H7 (cell line): ENCODE measurements around the gene YARS1. TPM values are rescaled to one million over a fixed set of nuclear protein-coding genes. Genes with fewer than 3 reads are reported as not detected.

ENCODE experiments used
- DNase-seq: peaks from one replicate; pipeline ENCODE4 v3.0.0; 2012
- H3K27me3 ChIP-seq: 2 replicates; pipeline ENCODE4 v1.6.0; 2011; ENCODE audit warnings: mild to moderate bottlenecking, low read length; ENCODE audit not compliant: control insufficient read depth, insufficient read depth
- H3K36me3 ChIP-seq: replicated peaks from 2 replicates; pipeline ENCODE4 v1.5.1; 2011; ENCODE audit warnings: low read length; ENCODE audit not compliant: control insufficient read depth, insufficient read depth
- H3K4me3 ChIP-seq: 2 replicates; pipeline ENCODE4 v1.5.1; 2011; ENCODE audit warnings: low read depth, mild to moderate bottlenecking, control low read depth, low read length, moderate library complexity; ENCODE audit not compliant: insufficient read depth
- total RNA-seq: library from RNA; depleted of rRNA; stranded (reverse); fragments of >200 nt; shearing (Covaris generic); gene quantifications from 2 replicates; pipeline ENCODE4 v1.2.3, GENCODE V29; 2014; rRNA removed

Gene YARS1
- total RNA-seq, 1 experiment from 2014 or later: 260 TPM

DNA sequence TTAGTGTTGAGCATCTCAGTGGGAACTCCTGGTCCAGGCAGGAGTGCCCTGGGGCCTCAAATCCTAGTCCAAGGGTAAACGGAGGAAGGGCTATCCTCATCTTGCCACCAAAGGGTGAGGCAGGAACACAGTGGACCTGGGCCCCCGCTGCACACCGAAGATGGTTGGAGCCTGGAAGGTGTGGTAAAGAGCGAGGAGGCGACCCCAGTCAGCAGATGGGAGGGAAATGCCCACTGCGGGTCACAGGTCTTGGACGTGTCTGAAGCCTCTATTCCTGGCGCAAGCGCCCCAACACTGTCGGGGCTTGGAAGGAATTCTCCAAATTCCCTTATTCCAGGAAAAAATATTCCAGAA, 76.1 kb downstream of the YARS1 start:
- no peaks in the 10 kb centered on the region for H3K36me3 ChIP-seq
- H3K4me3 ChIP-seq: peak overlapping the region; percentile 81
- no peak for DNase-seq
- peaks cover 3% of the 10 kb centered on the region for H3K27me3 ChIP-seq

DNA sequence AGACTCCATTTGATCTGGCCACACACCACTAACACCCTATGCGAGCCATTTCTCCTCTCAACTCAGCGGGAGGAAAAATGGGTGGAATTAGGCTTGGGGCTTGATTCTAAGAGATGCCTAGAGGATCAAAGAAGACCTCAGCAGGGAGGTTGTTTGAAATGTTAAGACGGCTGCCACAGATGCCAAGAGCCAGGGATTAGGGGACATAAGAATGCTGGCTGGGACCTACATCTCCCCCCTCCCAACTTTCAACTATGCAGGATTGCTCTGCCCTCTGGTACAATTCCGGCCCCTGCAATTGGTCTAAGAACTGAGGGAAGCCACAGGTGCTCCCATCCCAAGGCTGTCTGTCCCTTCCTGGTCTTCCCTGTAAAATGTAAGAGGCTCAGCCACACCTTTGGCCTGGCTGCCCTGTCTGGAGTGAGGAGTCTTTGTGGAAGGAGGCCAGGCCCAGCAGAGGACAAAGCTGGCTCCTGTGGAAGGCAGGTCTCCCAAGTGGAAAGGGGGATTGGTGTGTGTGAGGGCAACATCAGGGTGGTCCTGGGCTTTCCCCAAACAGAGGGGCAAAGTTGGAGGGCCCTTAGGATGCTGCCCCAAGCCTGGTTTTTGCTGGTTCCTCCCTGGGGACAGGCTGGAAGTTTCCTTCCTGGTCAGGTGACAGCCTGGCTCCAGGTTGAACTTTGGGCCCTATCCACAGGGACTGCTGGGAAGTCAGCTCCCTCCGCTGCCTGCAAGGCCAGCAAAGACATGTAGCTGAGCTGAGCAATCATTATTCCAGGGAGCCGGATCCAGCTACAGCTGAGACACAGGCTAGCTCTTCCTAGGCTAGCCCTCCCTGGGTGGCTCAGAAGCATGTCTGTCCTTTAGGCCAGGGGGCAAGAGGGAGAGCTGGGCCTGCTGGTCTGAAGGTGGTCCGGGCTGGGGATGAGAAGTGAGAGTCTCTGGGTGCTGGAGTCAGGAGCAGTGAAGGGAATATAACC, 80.1 kb downstream of the YARS1 start:
- Histone ChIP-seq H3K36me3 (no peaks in the 10 kb centered on the region), H3K4me3 (no peak overlapping the region), H3K27me3 (peaks cover 3% of the 10 kb centered on the region)
- DNase-seq: peak; percentile 90

DNA sequence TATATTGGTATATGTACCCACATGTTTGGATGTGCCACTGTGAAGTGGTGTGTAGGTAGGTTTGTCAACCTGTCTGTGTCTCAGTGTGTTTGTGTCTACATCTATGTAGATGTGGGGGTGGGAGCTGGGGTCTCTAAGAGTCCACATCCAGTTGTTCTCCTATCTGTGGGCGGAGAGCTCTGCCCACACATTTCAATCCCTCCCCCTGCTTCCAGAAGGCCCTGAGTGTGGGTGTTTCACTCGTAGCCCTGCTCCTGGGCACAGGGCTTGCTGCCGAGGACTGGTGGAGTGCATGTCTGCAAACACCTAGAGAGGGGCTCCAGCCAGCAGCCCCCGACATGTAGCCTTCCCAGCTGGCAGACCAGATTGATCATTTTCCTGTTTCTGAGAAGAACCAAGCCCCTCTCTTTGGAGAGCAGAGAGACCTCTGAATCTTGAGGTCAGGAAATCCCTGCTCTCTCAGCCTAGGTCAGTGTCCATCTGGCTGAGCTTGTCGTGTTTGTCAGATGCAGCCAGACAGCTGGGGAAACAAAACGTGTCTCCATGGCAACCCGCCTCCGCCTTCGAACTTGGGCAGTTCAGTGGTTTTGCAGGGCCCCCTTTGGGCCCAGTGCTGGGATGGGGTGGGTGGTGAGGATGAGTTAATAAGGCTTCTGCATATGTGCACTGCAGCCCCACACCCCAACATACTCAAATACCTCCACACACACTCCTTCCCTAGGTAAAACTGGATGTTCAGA, 83.4 kb downstream of the YARS1 start:
- no peak overlapping the region for H3K4me3 ChIP-seq
- H3K36me3 ChIP-seq: no peaks in the 10 kb centered on the region
- H3K27me3 ChIP-seq: no peaks in the 10 kb centered on the region
- DNase-seq: peak; percentile 58

DNA sequence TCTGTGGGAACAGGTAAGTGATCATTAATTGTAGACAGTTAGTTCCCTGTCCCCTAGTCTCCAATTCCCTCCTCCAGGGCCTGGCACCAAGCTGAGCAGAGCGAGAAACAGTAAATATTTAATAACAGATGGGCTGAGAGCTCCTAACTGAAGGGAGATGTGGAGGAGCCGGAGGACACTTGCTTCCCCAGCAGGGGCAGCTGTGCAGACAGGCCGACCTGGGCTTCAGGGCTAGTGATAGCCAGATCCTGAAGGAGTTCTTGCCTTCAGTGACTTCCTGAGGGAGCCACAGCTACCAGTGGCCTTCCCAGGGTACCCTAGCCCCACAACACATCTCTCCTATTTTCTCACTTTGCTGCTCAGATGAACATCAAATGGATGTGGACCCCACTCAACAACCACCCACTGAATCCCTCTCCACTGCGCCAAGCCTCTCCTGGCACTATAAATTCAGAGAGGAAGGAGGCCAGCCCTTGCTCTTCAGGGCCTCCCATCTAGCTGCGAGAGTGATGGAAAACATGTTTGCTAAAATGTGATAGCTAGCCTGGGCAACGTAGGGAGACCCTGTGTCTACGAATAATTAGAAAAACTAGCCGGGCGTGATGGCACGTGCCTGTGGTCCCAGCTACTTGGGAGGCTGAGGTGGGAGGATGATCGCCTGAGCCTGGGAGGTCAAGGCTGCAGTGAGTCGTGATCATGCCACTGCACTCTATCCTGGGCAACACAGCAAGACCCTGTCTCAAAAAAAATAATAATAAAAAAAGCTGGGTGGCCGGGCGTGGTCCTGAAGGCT, 87.7 kb downstream of the YARS1 start:
- peak; percentile 57 for DNase-seq
- Histone ChIP-seq H3K27me3 (no peaks in the 10 kb centered on the region), H3K4me3 (no peak overlapping the region), H3K36me3 (no peaks in the 10 kb centered on the region)

DNA sequence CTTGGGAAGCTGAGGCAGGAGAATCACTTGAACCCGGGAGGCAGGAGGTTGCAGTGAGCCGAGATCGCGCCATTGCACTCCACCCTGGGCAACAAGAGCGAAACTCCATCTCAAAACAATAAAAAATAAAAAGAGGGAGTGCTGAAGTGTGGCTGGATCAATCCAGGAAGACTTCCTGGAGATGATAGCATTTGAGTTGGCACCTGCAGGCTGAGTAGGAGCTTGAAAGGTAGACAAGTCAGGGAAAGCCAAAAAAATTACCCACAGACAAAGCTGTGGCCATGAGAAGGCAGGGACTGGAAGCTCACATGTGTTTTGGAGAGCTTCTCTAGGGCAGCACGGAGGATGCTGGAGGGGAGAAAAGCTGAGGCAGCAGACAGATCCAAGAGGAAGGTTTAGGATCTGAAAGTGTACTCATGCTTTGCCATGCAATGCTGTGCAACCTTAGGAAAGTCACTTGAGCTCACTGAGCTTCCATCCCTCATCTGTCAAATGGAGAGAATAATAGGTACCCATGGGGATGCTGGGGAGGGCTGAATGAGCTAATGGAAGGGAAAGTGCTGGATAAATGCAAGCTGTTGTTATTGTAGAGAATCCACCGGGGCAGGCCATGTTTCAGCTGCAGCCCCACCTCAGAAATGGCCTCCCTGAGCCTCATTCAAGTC, 88.6 kb downstream of the YARS1 start:
- H3K36me3 ChIP-seq: no peaks in the 10 kb centered on the region
- H3K4me3 ChIP-seq: no peak overlapping the region
- no peak for DNase-seq
- no peaks in the 10 kb centered on the region for H3K27me3 ChIP-seq

DNA sequence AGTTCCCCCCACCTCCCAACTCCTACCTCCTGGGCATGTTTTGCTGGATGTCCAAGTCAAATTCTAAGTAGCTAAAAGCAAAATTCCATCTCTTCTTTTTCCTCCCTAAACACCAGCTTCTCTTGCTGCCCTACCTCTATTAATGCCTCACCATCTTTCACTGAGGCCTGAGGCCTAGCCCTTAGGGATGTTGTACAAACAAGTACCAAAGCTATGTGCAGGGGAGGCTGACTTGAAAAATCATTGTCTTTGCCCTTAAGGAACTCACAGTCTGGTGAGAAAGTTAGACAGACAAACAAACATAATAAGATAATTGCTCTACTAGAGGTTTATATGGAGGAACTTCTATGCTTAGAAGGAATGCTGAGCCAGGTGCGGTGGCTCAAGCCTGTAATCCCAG, 89.3 kb downstream of the YARS1 start:
- DNase-seq: no peak
- Histone ChIP-seq H3K27me3 (no peaks in the 10 kb centered on the region), H3K36me3 (no peaks in the 10 kb centered on the region), H3K4me3 (no peak overlapping the region)

DNA sequence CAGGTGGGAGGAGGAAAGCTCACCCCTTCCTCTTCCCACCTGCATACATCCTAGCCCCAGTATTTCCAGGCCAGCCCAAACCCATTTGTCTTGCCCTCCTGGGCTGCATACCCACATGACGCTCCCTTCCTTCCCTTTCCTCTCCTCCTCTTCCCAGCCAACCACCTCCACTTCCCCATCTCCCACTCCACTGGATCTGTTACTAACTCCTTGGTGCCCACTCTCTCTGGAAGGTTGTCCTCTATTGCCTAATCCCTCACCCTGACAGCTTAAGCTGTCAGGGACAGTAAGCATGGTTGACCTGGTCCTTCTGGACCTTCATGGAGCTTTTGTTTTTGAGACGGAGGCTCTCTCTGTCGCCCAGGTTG, 91.6 kb downstream of the YARS1 start:
- Histone ChIP-seq H3K4me3 (no peak overlapping the region), H3K36me3 (no peaks in the 10 kb centered on the region), H3K27me3 (no peaks in the 10 kb centered on the region)
- no peak for DNase-seq

Other genes starting within 250 kb of the YARS1 start
- 64.8 and 71.3 TPM in 2 replicates for gene ZBTB8OS, start 166.8 kb downstream of the YARS1 start, total RNA-seq
- gene RBBP4, start 166.2 kb downstream of the YARS1 start, total RNA-seq: 311 and 325 TPM in 2 replicates
- 0.07 and 0.45 TPM in 2 replicates for gene SYNC, start 114.6 kb downstream of the YARS1 start, total RNA-seq
- 83.0 and 83.4 TPM in 2 replicates for gene S100PBP, start 295 bp upstream of the YARS1 start, total RNA-seq
- 0.63 and 4.4 TPM in 2 replicates for gene FNDC5, start 53.6 kb upstream of the YARS1 start, total RNA-seq
- gene HPCA, start 69.1 kb upstream of the YARS1 start, total RNA-seq: 0.89 and 2.6 TPM in 2 replicates
- gene TMEM54, start 84.0 kb upstream of the YARS1 start, total RNA-seq: 5.4 and 9.8 TPM in 2 replicates
- 24.9 and 26.7 TPM in 2 replicates for gene RNF19B, start 147.5 kb upstream of the YARS1 start, total RNA-seq
- gene AK2, start 219.5 kb upstream of the YARS1 start, total RNA-seq: 151 and 168 TPM in 2 replicates